B cell (primary cell): ENCODE data around the gene SYNDIG1L. TPM values are rescaled to one million over a fixed set of nuclear protein-coding genes. Genes with fewer than 3 reads are reported as not detected.

Experiments used
- polyA plus RNA-seq: library from polyadenylated mRNA; depleted of rRNA; stranded (reverse); fragments of >200 nt; gene quantifications from 2 replicates; pipeline ENCODE4 v1.2.3, GENCODE V29; 2012
- total RNA-seq, 2 donors: library from RNA; stranded (reverse); fragments of 120-200 nt in 1 of 2; gene quantifications; 1 replicate in 1 of 2; 2 replicates in 1 of 2; pipeline versions ENCODE4 v1.2.3 to v1.2.4, GENCODE V29; 2013 to 2022

Gene SYNDIG1L
- total and polyA plus RNA-seq, 2 donors (not counting 1 experiment from before 2014, with no cell fraction given) = 0.16 TPM; not detected in 1

Other genes with a start within 250 kb of the SYNDIG1L start
- gene VSX2, start 186.8 kb downstream of the SYNDIG1L start, total RNA-seq = not detected in 2 replicates
- gene VSX2, start 186.8 kb downstream of the SYNDIG1L start, polyA plus RNA-seq = not detected in 2 replicates
- gene ABCD4, start 123.3 kb downstream of the SYNDIG1L start, total RNA-seq = 119 and 125 TPM in 2 replicates
- gene ABCD4, start 123.3 kb downstream of the SYNDIG1L start, polyA plus RNA-seq = 90.0 and 116 TPM in 2 replicates
- not detected in 2 replicates for gene VRTN, start 77.7 kb downstream of the SYNDIG1L start, total RNA-seq
- not detected in 2 replicates for gene VRTN, start 77.7 kb downstream of the SYNDIG1L start, polyA plus RNA-seq
- 93.8 and 95.3 TPM in 2 replicates for gene NPC2, start 67.1 kb upstream of the SYNDIG1L start, total RNA-seq
- gene NPC2, start 67.1 kb upstream of the SYNDIG1L start, polyA plus RNA-seq = 150 and 154 TPM in 2 replicates
- gene ISCA2, start 67.6 kb upstream of the SYNDIG1L start, total RNA-seq = 28.3 and 30.0 TPM in 2 replicates
- gene ISCA2, start 67.6 kb upstream of the SYNDIG1L start, polyA plus RNA-seq = 7.5 and 14.1 TPM in 2 replicates
- gene LTBP2, start 186.0 kb upstream of the SYNDIG1L start, total RNA-seq = 0.22 and 0.51 TPM in 2 replicates
- gene LTBP2, start 186.0 kb upstream of the SYNDIG1L start, polyA plus RNA-seq = 0.12 and 0.52 TPM in 2 replicates